Stimulated activated CD8-positive, alpha-beta memory T cell treated with anti-CD3 and anti-CD28 coated beads, Interleukin-7, amount 100 ng/mL, for 48 hours (primary cell): ENCODE results near the gene GPHB5.
"Not testable (repeated sequence)": the region's sequence is repeated elsewhere in the genome, so short reads cannot be mapped to it uniquely, and the experiment has no call there.

ENCODE experiments used
- DNase-seq, 2 donors: peaks; one replicate each; pipeline ENCODE4 v3.0.0-alpha.2; 2020; ENCODE audit warnings: low read depth in 1 of 2; ENCODE audit errors: extremely low read depth in 1 of 2

The GPHB5 gene, protein sequence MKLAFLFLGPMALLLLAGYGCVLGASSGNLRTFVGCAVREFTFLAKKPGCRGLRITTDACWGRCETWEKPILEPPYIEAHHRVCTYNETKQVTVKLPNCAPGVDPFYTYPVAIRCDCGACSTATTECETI

DNA sequence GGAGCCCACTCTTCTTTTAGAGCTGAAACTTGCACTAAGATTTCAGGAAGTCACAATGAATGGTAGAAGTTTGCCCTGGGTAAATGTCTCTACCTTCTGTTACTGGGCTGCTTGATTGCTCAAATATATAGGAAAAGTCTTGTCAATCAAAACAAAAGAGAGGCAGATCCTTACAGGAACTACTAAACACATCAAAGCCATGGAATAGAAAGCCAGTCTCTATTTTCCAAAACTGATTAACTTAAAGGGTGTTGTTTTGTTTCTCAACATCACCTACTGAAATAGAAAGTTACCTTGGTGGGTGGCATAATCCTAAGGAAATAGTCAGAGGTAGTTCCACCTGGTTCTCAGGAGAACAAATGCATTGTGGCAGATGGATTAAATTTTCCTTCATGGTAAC lies at the start of gene GPHB5:
TSS of gene GPHB5 (minus strand) at position 101 of the 400 bp plus-strand sequence. CDS start 1,086 bp downstream, outside the sequence.
- no peak for DNase-seq

DNA sequence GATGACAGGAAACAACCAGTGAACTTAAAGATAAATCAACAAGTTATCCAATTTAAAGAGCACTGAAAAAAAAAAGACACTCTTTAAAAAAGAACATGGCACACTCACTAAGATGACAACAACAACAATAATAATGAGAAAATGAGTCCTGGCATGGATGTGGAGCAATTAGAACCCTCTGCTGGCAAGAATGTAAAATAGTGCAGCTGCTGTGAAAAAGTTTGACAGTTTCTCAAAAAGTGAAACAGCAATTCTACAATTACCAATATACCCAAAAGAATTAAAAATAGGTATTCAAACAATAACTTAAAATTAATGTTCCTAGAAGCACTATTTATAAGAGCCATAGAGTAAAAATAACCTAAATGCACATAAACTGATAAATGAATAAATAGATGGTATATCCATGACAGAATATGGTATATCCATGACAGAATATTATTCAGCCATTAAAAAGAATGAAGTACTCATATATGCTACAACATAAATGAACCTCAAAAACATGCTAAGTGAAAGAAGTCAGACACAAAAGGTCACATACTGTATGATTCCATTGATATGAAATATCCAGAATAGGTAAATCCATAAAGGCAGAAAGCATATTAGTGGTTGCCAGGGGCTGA lies 49.1 kb upstream of the GPHB5 start:
- no peak for DNase-seq

DNA sequence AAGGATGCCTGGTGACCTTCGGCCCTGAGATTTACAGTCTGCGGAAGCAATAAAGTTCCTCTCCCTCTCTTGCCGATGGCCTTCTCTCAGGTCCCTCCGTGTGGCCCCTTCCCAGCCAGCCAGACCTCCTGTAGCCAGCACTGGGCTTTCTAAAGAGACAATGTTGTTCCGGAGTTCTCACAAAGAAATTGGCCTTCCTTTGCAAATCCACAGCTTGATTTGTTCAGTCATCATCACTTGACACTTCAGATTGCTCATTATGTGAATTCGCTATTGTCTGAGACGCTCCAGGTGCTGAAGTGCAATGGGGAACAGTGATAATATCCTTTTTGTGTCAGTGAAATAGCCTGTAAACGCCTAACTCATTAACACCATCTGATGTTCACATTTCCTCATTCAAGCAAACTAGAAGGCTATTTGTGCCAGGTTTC lies 43.7 kb upstream of the GPHB5 start:
- DNase-seq, result no peak

DNA sequence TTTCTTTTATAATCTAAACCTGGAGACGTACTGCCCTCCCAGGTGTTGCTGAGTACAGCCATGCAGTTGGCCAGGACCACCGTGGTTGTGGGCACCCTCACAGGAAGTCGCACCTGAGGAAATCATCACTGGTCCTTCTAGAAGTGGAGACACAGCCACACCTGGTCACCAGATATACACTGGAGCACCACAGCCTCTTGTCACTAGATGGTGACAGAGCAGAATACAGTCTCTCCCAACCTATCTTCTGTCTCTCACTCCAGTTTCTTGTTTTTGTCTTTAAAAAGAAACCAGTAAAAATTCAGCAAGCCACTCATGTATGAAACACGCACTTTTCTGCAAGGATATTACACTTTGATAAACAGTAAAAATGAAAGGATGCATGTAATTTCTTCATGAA lies 43.1 kb upstream of the GPHB5 start:
- no peak for DNase-seq

DNA sequence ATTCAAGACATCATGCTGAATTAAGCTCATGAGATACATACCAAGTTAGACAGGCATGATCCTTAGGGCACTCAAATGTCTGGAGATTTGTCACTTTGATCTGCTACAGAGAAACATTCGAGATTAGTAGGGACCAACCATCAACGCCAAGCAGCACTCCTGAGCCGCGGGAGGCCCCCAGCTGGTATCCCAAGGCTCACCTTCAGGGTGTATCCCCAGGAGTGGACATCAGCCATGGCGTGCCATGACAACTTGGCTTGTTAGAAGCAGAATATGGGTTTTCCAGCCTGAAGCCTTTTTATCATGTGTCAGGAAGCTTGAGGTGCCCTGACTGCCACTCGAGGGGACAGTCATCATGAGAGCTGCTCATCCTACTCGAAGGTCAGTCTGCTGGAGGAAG lies 39.1 kb upstream of the GPHB5 start:
- no peak for DNase-seq

DNA sequence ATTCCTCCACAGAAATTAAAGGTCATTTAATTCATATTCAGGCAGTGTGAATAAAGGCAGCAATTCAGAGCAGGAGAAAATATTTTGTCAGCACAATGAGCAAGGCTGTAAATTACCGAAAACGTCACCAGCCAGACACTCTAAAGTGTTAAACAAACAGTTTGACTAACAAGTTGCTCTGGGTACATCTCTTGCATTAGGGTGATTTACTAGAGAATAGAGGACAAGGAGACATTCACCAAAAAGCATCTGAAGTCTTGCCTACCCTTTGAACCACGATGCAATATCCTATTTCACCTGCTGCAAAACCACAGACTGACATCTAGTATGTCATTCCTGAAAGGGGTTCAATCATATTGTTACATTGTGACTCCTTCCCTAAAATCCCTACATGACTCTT lies 27.1 kb upstream of the GPHB5 start:
- no peak for DNase-seq

DNA sequence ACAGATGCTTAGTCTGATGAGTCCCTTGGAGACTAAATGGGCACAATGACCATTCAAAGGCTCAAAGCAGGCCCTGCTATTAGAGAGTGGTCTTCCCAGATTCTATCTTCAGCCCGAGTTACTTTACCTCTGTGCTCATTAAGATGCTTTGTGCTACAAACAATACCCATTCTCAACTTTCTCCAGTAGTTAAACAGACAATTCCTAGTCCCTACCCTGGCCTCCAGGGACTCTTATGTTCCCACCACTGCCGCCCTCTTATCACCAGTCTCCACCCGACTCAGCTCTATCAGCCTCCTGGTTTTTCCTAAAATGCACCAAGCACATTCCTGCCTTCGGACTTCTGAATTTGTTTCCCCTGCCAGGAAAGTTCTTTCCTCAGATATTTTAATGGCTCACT lies 25.6 kb upstream of the GPHB5 start:
- DNase-seq, result no peak

DNA sequence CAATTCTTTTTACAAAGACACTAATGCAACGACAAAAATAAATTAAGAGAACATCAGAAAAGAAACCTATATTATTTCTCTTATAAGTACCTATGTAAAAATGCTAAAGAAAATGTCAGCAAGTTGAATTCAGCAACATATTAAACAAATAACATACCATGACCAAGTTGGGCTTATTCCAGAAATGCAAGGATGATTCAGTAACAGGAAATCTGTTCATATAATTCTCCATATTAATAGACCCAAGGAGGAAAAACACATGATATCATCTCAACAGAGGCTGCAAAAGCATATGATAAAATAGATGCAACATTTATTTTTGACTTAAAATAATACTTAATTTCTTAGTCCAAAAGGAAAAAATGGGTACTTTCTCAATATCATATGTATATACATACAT lies 25.1 kb upstream of the GPHB5 start:
- no peak for DNase-seq

DNA sequence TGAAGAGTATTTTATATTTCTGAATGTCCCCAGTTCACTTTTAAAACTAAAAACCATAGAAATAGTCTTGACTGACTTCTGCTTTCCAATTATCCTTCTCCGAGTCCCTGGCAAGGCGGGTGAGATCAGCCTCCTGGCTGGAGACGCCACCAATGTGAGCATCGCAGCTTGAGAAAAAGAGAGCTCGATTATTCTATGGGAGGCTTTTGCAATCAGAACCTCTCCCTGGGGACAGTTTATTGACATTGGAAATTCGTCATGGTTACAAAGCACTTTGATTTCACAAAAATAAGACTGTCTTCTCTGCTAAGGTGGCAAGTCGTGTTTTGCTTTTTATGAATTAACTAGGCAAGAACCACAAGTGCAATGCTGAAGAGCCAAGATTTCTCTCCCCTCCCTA lies 23.6 kb upstream of the GPHB5 start:
- DNase-seq, result no peak

DNA sequence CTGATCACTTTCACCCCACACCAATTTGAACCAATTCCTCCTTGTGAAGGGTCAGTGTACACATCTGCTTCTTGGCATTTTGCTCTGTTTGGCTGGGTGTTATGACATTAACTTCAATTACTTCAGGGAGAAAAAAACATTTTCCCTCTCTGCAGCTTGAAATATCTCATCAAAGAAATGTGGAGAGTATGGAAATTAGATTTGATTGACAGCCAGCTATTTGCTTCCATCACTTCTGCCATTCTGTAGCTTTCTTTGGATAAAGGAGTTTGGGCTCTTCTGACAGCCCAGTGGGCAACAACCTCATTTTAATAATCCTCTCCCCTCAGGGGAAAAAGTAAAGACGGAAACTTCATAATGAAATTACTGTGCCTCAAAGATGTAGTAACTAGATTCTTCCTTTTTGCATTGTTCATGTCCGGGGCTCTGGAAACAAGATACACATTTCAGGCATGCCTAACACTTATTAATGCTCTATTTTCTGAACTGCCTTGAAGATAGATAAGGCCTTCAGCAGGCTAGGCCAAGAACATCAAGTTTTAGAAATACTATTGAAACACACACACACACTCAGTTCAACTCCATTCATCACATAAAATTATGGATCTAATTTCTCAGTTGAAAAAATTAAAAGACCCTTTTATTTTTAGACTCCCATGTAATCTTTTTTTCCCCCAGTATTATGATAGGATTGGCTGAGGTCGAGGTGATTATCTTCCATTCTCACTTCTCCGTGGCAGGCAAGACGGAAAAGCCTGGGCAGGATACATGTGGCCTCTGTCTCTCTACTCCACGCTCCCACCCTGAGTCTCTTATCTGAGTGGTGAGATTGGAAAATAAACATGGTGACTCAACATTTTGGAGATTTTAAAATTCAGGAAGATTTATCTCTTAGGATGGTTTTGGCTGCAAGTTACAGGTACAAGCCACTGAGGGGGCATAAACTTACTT lies 10.3 kb upstream of the GPHB5 start:
- DNase-seq, result no peak

DNA sequence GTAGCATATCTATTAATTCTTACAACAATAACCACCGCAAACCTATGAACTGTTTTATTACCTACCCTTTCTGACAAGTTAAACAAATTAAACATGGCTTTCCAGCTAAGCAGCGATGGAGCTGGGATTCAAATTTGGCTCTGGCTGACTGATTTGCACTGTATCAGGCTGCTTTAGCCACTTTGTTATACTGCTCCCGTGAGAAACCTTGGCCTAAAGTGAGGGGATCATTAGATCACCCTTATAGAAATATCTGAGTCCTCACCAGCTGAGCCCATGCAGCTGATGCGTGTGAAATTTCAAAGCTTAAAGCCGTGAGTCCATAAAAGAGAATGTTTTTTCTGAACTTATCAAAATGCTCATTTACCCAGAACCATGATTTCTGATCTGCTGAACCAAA lies 8.1 kb upstream of the GPHB5 start:
- DNase-seq, result no peak

DNA sequence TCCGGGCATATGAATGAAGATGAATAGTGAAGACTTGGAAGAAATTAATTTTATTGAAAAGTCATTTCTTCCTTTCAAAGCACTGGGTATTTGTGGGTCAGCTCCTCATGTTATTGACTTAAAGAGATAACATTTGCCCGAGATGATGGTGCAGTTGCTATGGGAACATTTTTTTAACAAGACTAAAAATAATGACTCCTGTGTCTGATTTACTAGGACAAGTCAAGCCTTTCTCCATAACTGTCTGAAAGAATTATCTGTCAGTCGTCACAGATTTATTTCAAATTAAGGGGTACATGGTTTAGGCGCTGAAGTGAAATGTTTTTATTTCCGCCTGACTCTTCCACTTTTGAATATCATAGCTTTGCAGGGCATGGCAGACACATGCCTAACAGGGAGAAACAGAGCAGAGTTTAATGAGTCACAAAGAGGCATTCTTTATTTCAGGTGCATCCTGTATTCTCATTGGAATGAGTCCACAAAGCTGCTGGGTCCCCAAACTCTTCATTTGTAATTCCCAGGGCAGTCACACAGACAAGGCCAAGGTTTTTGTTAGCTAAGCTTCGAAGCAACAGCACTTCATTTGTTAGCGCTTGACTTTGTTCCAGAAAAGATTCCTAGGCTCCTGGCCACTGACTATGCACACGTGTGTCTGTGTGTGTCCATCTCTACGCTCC lies 4.3 kb upstream of the GPHB5 start:
- DNase-seq, result no peak

DNA sequence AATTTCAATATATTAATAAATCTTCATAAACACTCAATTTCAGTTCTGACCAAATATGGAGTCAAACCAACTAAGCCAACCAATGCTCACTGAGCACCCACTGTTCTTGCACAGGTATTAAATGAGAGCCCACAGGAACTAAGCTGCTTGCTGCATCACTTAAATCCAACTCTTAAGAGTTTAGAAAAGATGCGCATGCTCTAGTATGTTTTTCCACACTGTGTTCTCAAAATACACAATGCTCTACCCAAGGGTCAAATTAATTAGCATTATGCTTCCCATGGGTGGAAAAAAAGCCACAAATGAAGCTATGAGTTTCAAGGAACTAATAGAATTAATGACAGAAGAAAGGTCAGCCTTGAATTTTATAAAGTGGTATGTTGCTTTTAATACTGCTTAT lies 3.7 kb upstream of the GPHB5 start:
- DNase-seq, result no peak

DNA sequence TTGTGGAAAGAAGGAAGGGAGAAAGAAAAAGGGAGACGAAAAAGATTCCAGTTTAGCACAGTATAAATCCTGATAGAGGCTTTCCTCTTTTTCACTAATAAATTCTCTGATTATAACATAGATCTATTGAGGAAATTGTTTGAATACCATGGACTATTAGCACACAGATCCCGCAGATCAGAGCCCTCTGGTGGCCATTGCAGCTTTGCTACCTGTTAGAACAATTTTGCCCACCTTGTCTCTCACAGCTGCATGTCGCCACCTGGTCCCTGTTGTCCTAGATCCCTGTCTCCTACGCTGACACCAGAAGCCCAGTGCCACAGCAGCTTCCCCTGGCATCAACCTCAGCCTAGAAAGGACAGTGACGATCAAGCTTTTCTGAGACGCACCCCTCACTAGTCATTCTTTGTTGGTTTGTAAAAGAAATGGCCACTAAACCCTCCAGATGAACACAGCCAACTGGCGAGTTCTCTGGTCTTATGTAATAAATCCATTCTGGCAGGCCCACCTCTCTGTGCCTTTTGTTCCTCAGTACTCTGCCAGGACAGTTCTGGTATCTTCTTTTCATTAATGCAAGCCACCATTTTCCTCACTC lies 9.9 kb downstream of the GPHB5 start:
- DNase-seq, result no peak

DNA sequence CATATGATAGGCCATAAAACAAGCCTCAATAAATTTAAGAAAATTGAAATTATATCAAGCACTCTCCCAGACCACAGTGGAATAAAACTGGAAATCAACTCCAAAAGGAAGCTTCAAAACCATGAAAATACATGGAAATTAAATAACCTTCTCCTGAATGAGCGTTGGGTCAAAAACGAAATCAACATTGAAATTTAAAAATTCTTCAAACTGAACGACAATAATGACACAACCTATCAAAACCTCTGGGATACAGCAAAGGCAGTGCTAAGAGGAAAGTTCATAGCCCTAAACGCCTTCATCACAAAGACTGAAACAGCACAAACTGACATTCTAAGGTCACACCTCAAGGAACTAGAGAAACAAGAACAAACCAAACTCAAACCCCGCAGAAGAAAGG lies 14.3 kb downstream of the GPHB5 start:
- not testable (repeated sequence) for DNase-seq

DNA sequence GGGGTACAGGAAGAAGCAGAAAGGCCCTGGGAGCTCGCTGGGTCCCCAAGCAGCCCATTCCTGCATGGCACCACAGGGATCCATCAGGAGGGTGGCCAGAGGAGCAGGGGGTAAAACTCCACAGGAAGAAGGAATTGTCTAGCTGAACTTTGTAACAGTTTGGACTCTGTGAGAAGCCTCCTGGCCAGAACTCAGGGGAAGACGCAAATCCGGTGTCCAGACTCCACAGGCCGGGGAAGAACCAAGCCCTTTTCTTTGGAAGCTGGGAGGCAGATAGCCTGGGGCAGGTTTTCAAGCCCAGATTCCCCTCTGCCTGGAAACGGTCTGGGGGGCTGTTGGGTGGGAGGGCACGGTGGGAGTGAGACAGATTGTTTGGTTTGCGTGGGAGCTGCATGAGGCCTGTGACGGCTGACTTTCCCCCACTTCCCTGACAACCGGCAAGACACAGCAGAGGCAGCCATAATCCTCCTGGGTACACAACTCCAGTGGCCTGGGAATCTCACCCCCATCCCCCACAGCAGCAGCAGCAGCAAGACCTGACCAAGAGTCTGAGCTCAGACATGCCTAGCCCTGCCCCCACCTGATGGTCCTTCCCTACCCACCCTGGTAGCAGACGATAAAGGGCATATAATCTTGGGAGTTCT lies 16.7 kb downstream of the GPHB5 start:
- DNase-seq, result no peak

DNA sequence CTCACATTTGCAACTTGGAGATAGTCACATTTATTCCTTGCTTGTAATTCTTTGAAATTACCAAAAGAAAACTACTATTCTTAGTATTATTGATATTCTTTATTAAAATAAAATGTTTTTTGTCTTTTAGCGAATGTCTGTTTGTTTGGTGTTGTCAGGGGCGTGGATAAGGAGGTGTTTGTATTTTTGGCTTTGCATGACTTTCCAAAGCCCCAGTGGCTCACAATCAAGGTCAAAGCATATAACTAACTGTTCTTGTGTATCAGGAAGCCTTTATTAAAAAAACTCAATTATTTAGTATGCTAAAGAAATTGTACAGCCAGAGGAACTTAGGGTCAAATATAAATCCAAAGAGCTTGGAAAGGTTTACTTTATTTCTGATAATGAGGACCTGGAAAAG lies 17.9 kb downstream of the GPHB5 start:
- DNase-seq, result no peak

DNA sequence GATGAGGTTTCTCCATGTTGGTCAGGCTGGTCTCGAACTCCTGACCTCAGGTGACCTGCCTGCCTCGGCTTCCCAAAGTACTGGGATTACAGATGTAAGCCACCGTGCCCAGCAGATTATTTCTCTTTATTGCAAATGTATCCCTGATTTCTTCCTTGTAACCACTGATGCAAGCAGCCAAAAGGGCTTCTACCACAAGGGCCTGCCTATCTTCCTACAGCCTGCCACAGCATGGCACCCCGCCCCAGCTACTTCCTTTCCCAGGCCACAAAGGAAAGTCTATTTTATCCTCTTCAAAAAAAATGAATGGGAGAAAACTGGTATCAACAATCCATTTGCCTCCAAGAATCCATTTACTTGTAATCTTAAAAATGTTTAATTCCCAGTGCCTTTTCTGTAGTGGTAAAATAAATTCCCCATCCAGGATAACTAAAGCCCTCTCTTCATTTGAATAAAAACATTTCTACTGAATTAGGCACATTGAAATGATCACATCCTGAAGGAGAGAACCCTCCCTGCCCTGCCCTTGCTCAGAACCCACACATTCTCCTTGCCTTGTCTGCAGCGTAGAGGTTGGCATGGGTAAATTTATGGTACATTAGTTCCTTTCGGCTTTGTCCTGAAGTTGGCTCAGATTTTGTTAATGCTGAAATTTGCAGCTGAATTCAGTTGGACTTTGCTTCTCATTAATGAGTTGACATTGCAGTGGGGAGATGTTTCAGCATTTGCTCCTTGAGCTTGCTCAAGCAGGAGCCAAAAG lies 19.2 kb downstream of the GPHB5 start:
- no peak for DNase-seq

DNA sequence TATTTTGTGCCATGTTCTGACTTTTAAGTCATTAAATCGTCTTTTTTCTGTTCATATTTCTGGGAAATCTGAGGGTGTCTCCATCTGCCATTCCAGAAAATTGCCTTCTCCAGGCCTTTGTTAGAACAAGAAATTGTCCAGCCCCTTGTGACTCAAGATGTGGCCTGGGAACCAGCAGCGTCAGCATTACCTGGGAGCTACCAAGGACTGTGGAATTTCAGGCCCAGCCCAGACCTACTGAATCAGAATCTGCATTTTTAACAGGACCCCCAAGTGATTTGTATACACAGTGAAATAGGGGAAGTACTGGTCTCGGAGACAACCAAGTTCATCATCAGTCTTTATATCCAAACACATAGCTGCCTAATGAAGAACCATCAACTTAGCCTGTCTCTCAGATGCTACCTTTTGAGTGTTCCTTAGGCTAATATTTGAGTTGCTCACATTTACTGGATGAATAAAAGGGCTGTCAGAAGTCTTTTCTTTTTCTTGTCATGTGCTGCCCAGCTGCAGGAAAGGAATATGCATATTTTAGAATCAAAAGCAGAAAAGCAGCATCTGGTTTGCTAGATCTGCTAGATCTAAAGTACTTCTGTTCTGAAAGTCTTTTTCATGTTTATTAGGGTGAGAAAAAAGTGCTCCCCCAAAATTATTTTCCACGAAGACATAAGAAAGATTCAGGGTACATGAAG lies 21.2 kb downstream of the GPHB5 start:
- DNase-seq, result no peak
